ENCODE data around the gene MMP2. TPM values are rescaled to one million over a fixed set of nuclear protein-coding genes. Genes with fewer than 3 reads are reported as not detected.

Gene MMP2
- total and polyA plus RNA-seq, 2 of the 8 experiments (the other 6 are each of a cell fraction or from before 2014, with no cell fraction given): 33.6 to 58.2 TPM

DNA sequence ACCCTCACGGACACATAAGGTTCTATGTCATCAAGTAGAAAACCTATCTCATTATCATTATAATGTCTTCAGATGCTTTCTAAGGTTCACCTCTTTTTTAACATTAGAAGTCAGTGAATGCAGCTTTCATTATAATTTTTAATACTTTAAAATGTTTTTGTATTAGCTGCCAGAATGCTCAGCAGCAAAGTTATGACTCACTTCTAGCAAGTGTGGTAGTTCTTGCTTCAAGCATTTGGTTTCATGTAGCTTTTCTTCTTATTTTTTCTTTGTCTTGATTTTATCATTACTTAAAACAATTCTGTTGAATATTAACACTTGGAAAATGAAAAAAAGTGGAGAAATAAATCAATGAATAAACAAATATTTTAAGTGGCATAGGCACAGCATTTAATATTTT, 53.2 kb downstream of the MMP2 start:
- no peak overlapping the region for H2BK5ac ChIP-seq (ENCODE audit: low read depth, low read length)
- H3K79me1 ChIP-seq (ENCODE audit: low read depth, low read length): no peaks in the 10 kb centered on the region
- no peak overlapping the region for H4K5ac ChIP-seq (ENCODE audit: insufficient read length, low read depth, low read length)
- no peak overlapping the region for H3K9ac ChIP-seq (replicated peaks in 1 of 4; ENCODE audit: extremely low read depth in 1 of 4, low read depth in 3 of 4, low read length in 3 of 4)
- H3K27me3 ChIP-seq (replicated peaks in 1 of 4; ENCODE audit: control insufficient read depth in 3 of 4, extremely low read depth in 1 of 4, insufficient read depth in 3 of 4, low read length in 3 of 4): no peaks in the 10 kb centered on the region
- no peak overlapping the region for H2BK20ac ChIP-seq (ENCODE audit: low read length)
- no peak overlapping the region for H2AK5ac ChIP-seq (ENCODE audit: low read depth, low read length)
- no peaks in the 10 kb centered on the region for H4K20me1 ChIP-seq (replicated peaks in 1 of 2; ENCODE audit: control insufficient read depth in 1 of 2, insufficient read depth in 2 of 2, low read length in 2 of 2)
- H3K27ac ChIP-seq (ENCODE audit: low read depth, low read length): no peak overlapping the region
- FAIRE-seq: no peak
- DNase-seq (ENCODE audit: low read depth in 1 of 2, low spot score in 2 of 2): no peak
- no peak overlapping the region for H2BK15ac ChIP-seq (ENCODE audit: low read length)
- no peaks in the 10 kb centered on the region for H3K4me1 ChIP-seq (replicated peaks in 1 of 4; ENCODE audit: control insufficient read depth in 3 of 4, insufficient read depth in 4 of 4, low read length in 3 of 4)
- H2AFZ ChIP-seq (ENCODE audit: low read length): no peak overlapping the region
- ChIA-PET CTCF (ENCODE audit: partially characterized antibody) (interaction anchor here (0.9 to 2.8 kb wide), 2 partner anchors 67 to 169 kb away, joined by 3 to 12 read pairs; no protein-coding TSS in a partner anchor), POLR2A (ENCODE audit: partially characterized antibody) (no interaction called here)
- TF ChIP-seq ATF2 (IDR thresholded peaks at IDR 0.05; ENCODE audit: low read length) (no peak), TBP (IDR thresholded peaks at IDR 0.05; ENCODE audit: low read depth, low read length) (no peak), RBBP5 (IDR thresholded peaks at IDR 0.05; ENCODE audit: borderline replicate concordance, low read depth, low read length) (no peak), GABPA (IDR thresholded peaks at IDR 0.05; ENCODE audit: borderline replicate concordance, insufficient read depth, low read length) (no peak), CHD2 (IDR thresholded peaks at IDR 0.05; ENCODE audit: low read length) (no peak), POLR2AphosphoS5 (IDR thresholded peaks at IDR 0.05; ENCODE audit: low read depth, low read length) (no peak)
- TF ChIP-seq, protein P1, sequence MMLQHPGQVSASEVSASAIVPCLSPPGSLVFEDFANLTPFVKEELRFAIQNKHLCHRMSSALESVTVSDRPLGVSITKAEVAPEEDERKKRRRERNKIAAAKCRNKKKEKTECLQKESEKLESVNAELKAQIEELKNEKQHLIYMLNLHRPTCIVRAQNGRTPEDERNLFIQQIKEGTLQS (IDR thresholded peaks at IDR 0.05; ENCODE audit: insufficient read depth, low read depth, low read length): no peak
- H3K4ac ChIP-seq (replicated peaks; ENCODE audit: insufficient read length, low read depth, low read length): no peak overlapping the region
- no peaks in the 10 kb centered on the region for H3K9me3 ChIP-seq (ENCODE audit: insufficient read depth in 2 of 2, low read depth in 1 of 2, low read length in 1 of 2)
- H3K23me2 ChIP-seq (ENCODE audit: low read depth, low read length): no peaks in the 10 kb centered on the region
- no peak overlapping the region for H2BK12ac ChIP-seq (ENCODE audit: low read depth, low read length)
- no peak overlapping the region for H3K18ac ChIP-seq (ENCODE audit: extremely low read depth, low read length)
- H3K4me2 ChIP-seq (ENCODE audit: insufficient read depth in 1 of 2, low read depth in 2 of 2, low read length in 2 of 2): no peak overlapping the region
- H2BK120ac ChIP-seq (replicated peaks; ENCODE audit: low read depth, low read length): no peak overlapping the region
- H3K36me3 ChIP-seq (ENCODE audit: control insufficient read depth in 2 of 4, insufficient read depth in 4 of 4, low read length in 3 of 4): no peaks in the 10 kb centered on the region
- no peak overlapping the region for H3K23ac ChIP-seq (ENCODE audit: insufficient read length)
- no peak overlapping the region for H3K56ac ChIP-seq (replicated peaks; ENCODE audit: insufficient read length, low read depth, low read length)
- no peaks in the 10 kb centered on the region for H3K79me2 ChIP-seq (ENCODE audit: control insufficient read depth in 1 of 2, insufficient read depth in 2 of 2, low read length in 2 of 2)
- H3K4me3 ChIP-seq (ENCODE audit: extremely low read depth in 1 of 4, insufficient read depth in 2 of 4, low read depth in 3 of 4, low read length in 4 of 4): no peak overlapping the region
- no peak overlapping the region for H3K14ac ChIP-seq (ENCODE audit: insufficient read length)
- WGBS, 2 experiments (ENCODE audit: extremely low coverage in 1 of 2, insufficient coverage in 1 of 2, insufficient read length in 1 of 2, insufficient replicate concordance in 2 of 2, low coverage in 1 of 2, low lambda C conversion rate in 2 of 2, missing lambda C conversion rate in 1 of 2): 85% methylated on average over 1 of the region's 1 CpG; no CpG with 5 or more reads in 1 of the 2 experiments
- H4K8ac ChIP-seq (ENCODE audit: extremely low read depth, insufficient read depth, low read length): no peak overlapping the region
- H4K91ac ChIP-seq (replicated peaks; ENCODE audit: insufficient read length, low read length): no peak overlapping the region
